Measurements from ENCODE around the gene TCF12. TPM values are rescaled to one million over a fixed set of nuclear protein-coding genes. Genes with fewer than 3 reads are reported as not detected.

Gene TCF12
- total RNA-seq, 1 experiment from 2014 or later, result 76.7 TPM

DNA sequence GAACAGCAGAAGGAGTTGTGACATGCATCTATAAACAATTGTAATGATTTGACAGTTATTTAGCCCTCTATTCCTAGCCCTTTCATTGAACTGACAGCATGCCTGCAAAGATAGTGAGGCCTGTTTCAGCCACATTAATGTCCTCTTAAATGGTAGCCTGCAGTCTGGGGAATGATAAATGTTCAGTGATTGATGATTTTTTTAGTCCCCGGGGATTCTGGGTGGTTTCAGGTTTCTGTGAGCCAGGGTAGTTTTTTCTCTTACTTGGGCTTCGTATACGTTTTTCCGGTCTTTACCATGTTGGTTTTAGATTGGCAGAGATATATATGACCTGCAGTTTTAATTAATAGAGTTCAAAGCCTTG is 172.0 kb downstream of the TCF12 start:
- Histone ChIP-seq H2BK12ac (ENCODE audit: insufficient read length, low read depth, low read length) (no peak overlapping the region), H3K4ac (ENCODE audit: low read depth, low read length) (no peak overlapping the region), H3K9me3 (ENCODE audit: control insufficient read depth, low read depth, low read length) (no peaks in the 10 kb centered on the region), H2BK15ac (ENCODE audit: low read depth, low read length) (no peak overlapping the region), H3K79me1 (ENCODE audit: insufficient read depth, low read depth, low read length, poor library complexity, severe bottlenecking) (no peaks in the 10 kb centered on the region), H3T11ph (ENCODE audit: low read length) (no peak overlapping the region), H2BK20ac (ENCODE audit: low read depth, low read length, poor library complexity, severe bottlenecking) (no peak overlapping the region), H2BK5ac (ENCODE audit: insufficient read length, low read length) (no peak overlapping the region), H3K4me2 (ENCODE audit: insufficient read depth, insufficient read length, low read length) (no peak overlapping the region), H3K18ac (ENCODE audit: insufficient read length, low read depth, low read length) (no peak overlapping the region), H3K27me3 (ENCODE audit: insufficient read depth, low read length) (no peaks in the 10 kb centered on the region), H3K23ac (ENCODE audit: insufficient read length, low read depth, low read length) (no peak overlapping the region), H4K20me1 (ENCODE audit: control insufficient read depth, insufficient read depth, insufficient read length) (no peaks in the 10 kb centered on the region), H3K4me1 (ENCODE audit: insufficient read depth, low read length) (peaks cover 4% of the 10 kb centered on the region; the same call in 1 of the 2 replicates), H3K14ac (ENCODE audit: insufficient read depth, low read length) (no peak overlapping the region), H3K9ac (ENCODE audit: extremely low read depth, insufficient read length, low read length) (no peak overlapping the region), H3K23me2 (ENCODE audit: insufficient read length, low read depth, low read length, poor library complexity, severe bottlenecking) (no peaks in the 10 kb centered on the region), H3K56ac (ENCODE audit: insufficient read length, low read depth, low read length) (no peak overlapping the region), H2BK120ac (ENCODE audit: low read depth, low read length, poor library complexity, severe bottlenecking) (no peak overlapping the region), H4K5ac (ENCODE audit: insufficient read length, low read depth, low read length) (no peak overlapping the region), H3K79me2 (ENCODE audit: insufficient read depth, low read length) (no peaks in the 10 kb centered on the region; the same call in 1 of the 2 replicates), H4K8ac (replicated peaks; ENCODE audit: insufficient read length, low read depth, low read length) (no peak overlapping the region), H4K91ac (ENCODE audit: insufficient read length, low read depth, low read length) (no peak overlapping the region), H2AK5ac (ENCODE audit: insufficient read length, low read length) (no peak overlapping the region), H3K27ac (ENCODE audit: insufficient read length, low read depth, low read length) (no peak overlapping the region), H2AFZ (ENCODE audit: low read length) (no peak overlapping the region)
- no peaks in the 10 kb centered on the region for H3K27me3 Mint-ChIP-seq (ENCODE audit: low read depth)
- no peak overlapping the region for H3K4me3 Mint-ChIP-seq
- no peaks in the 10 kb centered on the region for H3K9me3 Mint-ChIP-seq
- H3K27ac Mint-ChIP-seq, result peak overlapping the region in 1 of 3 experiments; percentile 76; a peak in 1 of 7 replicates
- no CpG with 5 or more reads among the region's 4 CpGs for WGBS (ENCODE audit: extremely low coverage, insufficient read length, low lambda C conversion rate)
- peaks cover 15 to 27% of the 10 kb centered on the region in 2 experiments for H3K4me1 Mint-ChIP-seq
- DNase-seq, result no peak
- TF ChIP-seq, protein P1, sequence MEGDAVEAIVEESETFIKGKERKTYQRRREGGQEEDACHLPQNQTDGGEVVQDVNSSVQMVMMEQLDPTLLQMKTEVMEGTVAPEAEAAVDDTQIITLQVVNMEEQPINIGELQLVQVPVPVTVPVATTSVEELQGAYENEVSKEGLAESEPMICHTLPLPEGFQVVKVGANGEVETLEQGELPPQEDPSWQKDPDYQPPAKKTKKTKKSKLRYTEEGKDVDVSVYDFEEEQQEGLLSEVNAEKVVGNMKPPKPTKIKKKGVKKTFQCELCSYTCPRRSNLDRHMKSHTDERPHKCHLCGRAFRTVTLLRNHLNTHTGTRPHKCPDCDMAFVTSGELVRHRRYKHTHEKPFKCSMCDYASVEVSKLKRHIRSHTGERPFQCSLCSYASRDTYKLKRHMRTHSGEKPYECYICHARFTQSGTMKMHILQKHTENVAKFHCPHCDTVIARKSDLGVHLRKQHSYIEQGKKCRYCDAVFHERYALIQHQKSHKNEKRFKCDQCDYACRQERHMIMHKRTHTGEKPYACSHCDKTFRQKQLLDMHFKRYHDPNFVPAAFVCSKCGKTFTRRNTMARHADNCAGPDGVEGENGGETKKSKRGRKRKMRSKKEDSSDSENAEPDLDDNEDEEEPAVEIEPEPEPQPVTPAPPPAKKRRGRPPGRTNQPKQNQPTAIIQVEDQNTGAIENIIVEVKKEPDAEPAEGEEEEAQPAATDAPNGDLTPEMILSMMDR (conservative IDR thresholded peaks at IDR 0.05), result no peak
- peaks cover 0 to 2% (median 0%) of the 10 kb centered on the region in 3 experiments; a peak in 1 of 7 replicates for H3K36me3 Mint-ChIP-seq (ENCODE audit: insufficient read depth in 1 of 3, low read depth in 3 of 3)

Data from H9 (cell line).